Trophoblast cell (in vitro differentiated cells and primary cell): Measurements from ENCODE around the gene SCAMP2.

Experiments
- DNase-seq, 2 donors: peaks; one replicate each; pipeline ENCODE4 v3.0.0-alpha.2; 2016
- H2AFZ ChIP-seq: 2 replicates; pipeline ENCODE4 v1.6.1; 2013; ENCODE audit warnings: low read length, moderate library complexity, mild to moderate bottlenecking; ENCODE audit not compliant: insufficient read depth, poor library complexity
- H2AK5ac ChIP-seq: 2 replicates; pipeline ENCODE4 v1.6.1; 2013; ENCODE audit warnings: mild to moderate bottlenecking, low read length
- H2BK120ac ChIP-seq: 2 replicates; pipeline ENCODE4 v1.6.1; 2013; ENCODE audit warnings: low read length, mild to moderate bottlenecking, moderate library complexity; ENCODE audit not compliant: insufficient read depth, poor library complexity
- H2BK12ac ChIP-seq: 2 replicates; pipeline ENCODE4 v1.6.1; 2013; ENCODE audit warnings: mild to moderate bottlenecking, low read length, moderate library complexity
- H2BK5ac ChIP-seq: 2 replicates; pipeline ENCODE4 v1.6.1; 2013; ENCODE audit warnings: low read length, low read depth, moderate library complexity, mild to moderate bottlenecking; ENCODE audit not compliant: poor library complexity
- H3K14ac ChIP-seq: 2 replicates; pipeline ENCODE4 v1.6.1; 2013; ENCODE audit warnings: mild to moderate bottlenecking, low read length
- H3K18ac ChIP-seq: 2 replicates; pipeline ENCODE4 v1.6.1; 2013; ENCODE audit warnings: mild to moderate bottlenecking, low read length
- H3K23ac ChIP-seq: 2 replicates; pipeline ENCODE4 v1.6.1; 2013; ENCODE audit warnings: low read length
- H3K27ac ChIP-seq: 2 replicates; pipeline ENCODE4 v1.5.1; 2013; ENCODE audit warnings: low read depth, mild to moderate bottlenecking, inconsistent platforms, low read length, moderate library complexity
- H3K27me3 ChIP-seq: 2 replicates; pipeline ENCODE4 v1.6.1; 2013; ENCODE audit warnings: inconsistent platforms, mild to moderate bottlenecking, low read length, moderate library complexity; ENCODE audit not compliant: insufficient read depth
- H3K36me3 ChIP-seq, 2 experiments: 1 replicate in 1 of 2; 2 replicates in 1 of 2; pipeline ENCODE4 v1.6.1; 2013; ENCODE audit warnings: low read length in 2 of 2, mild to moderate bottlenecking in 2 of 2, moderate library complexity in 1 of 2; ENCODE audit not compliant: insufficient read depth in 2 of 2, control insufficient read depth in 1 of 2
- H3K4ac ChIP-seq: 2 replicates; pipeline ENCODE4 v1.6.1; 2013; ENCODE audit warnings: low read depth, mild to moderate bottlenecking, low read length, moderate library complexity
- H3K4me1 ChIP-seq, 2 experiments: 1 replicate in 1 of 2; 2 replicates in 1 of 2; pipeline ENCODE4 v1.6.1; 2013; ENCODE audit warnings: low read length in 2 of 2, mild to moderate bottlenecking in 2 of 2, moderate library complexity in 1 of 2; ENCODE audit not compliant: insufficient read depth in 2 of 2, control insufficient read depth in 1 of 2
- H3K4me2 ChIP-seq: 2 replicates; pipeline ENCODE4 v1.6.1; 2013; ENCODE audit warnings: inconsistent platforms, mild to moderate bottlenecking, low read length, moderate library complexity
- H3K4me3 ChIP-seq: 2 replicates; pipeline ENCODE4 v1.5.1; 2013; ENCODE audit warnings: mild to moderate bottlenecking, low read depth, low read length, inconsistent platforms
- H3K79me1 ChIP-seq: one replicate; pipeline ENCODE4 v1.6.1; 2013; ENCODE audit warnings: low read length
- H3K79me2 ChIP-seq: 2 replicates; pipeline ENCODE4 v1.6.1; 2013; ENCODE audit warnings: low read length, mild to moderate bottlenecking; ENCODE audit not compliant: control insufficient read depth, insufficient read depth, poor library complexity
- H3K9ac ChIP-seq: 2 replicates; pipeline ENCODE4 v1.6.1; 2013; ENCODE audit warnings: mild to moderate bottlenecking, low read length
- H3K9me3 ChIP-seq: 2 replicates; pipeline ENCODE4 v1.6.1; 2013; ENCODE audit warnings: low read depth, mild to moderate bottlenecking, control low read depth, inconsistent platforms, low read length; ENCODE audit not compliant: insufficient read depth
- H4K12ac ChIP-seq: 2 replicates; pipeline ENCODE4 v1.6.1; 2013; ENCODE audit warnings: low read depth, mild to moderate bottlenecking, low read length, moderate library complexity
- H4K8ac ChIP-seq: 2 replicates; pipeline ENCODE4 v1.6.1; 2013; ENCODE audit warnings: low read depth, mild to moderate bottlenecking, low read length, moderate library complexity
- H4K91ac ChIP-seq: one replicate; pipeline ENCODE4 v1.6.1; 2013; ENCODE audit warnings: low read depth, mild to moderate bottlenecking, low read length, moderate library complexity
- WGBS: extraction: QIAGEN DNeasy Blood & Tissue Kit; methylation state at CpG from one replicate; pipeline ENCODE4 v1.1.7; 2013; ENCODE audit warnings: missing lambda C conversion rate; ENCODE audit not compliant: insufficient read length, insufficient coverage; ENCODE audit errors: extremely low coverage; 5-methylcytosine and 5-hydroxymethylcytosine counted together

SCAMP2 gene

GRCh38 chr15:74906067-74906449 lies 32.9 kb upstream of the SCAMP2 start:
- Histone ChIP-seq H3K79me1 (peaks cover 12% of the 10 kb centered on the region), H3K9ac (peak overlapping the region; percentile 93), H2AFZ (peak overlapping the region; percentile 94), H2BK12ac (peak overlapping the region; percentile 56), H3K4me2 (peak overlapping the region; percentile 78), H3K4ac (peak overlapping the region; percentile 91), H3K27me3 (no peaks in the 10 kb centered on the region), H4K12ac (peak overlapping the region; percentile 66), H3K79me2 (peaks cover 6% of the 10 kb centered on the region), H4K91ac (peak overlapping the region; percentile 86), H3K14ac (peak overlapping the region; percentile 48), H3K4me3 (peak overlapping the region; percentile 91), H2BK120ac (peak overlapping the region; percentile 98), H3K18ac (peak overlapping the region; percentile 97), H3K9me3 (no peaks in the 10 kb centered on the region), H2BK5ac (peak overlapping the region; percentile 65), H3K23ac (no peak overlapping the region), H3K27ac (peak overlapping the region; percentile 83), H4K8ac (peak overlapping the region; percentile 97), H3K36me3 (peaks cover 19 to 32% of the 10 kb centered on the region in 2 experiments), H2AK5ac (peak overlapping the region; percentile 5), H3K4me1 (peaks cover 8 to 12% of the 10 kb centered on the region in 2 experiments)
- no CpG with 5 or more reads among the region's 20 CpGs for WGBS
- peak; percentile 40 to 61 for DNase-seq

- Histone ChIP-seq H3K27me3 (no peaks in the 10 kb centered on the region), H3K4me1 (peaks cover 8 to 12% of the 10 kb centered on the region in 2 experiments), H2BK12ac (no peak overlapping the region), H3K4me2 (no peak overlapping the region), H4K8ac (no peak overlapping the region), H3K18ac (peak overlapping the region; percentile 26), H3K4me3 (no peak overlapping the region), H4K91ac (no peak overlapping the region), H3K79me2 (peaks cover 6% of the 10 kb centered on the region), H2BK120ac (no peak overlapping the region), H3K23ac (no peak overlapping the region), H3K27ac (no peak overlapping the region), H3K4ac (no peak overlapping the region), H3K14ac (no peak overlapping the region), H3K9ac (no peak overlapping the region), H2AK5ac (no peak overlapping the region), H2AFZ (no peak overlapping the region), H3K79me1 (peaks cover 12% of the 10 kb centered on the region), H4K12ac (no peak overlapping the region), H3K9me3 (no peaks in the 10 kb centered on the region), H2BK5ac (no peak overlapping the region), H3K36me3 (peaks cover 29 to 44% of the 10 kb centered on the region in 2 experiments)
- WGBS, result no CpG with 5 or more reads among the region's 7 CpGs
- DNase-seq, result no peak
Observed at GRCh38 chr15:74904190-74904805, 31.1 kb upstream of the SCAMP2 start.

- no peak overlapping the region for H3K27ac ChIP-seq
- H2AFZ ChIP-seq, result no peak overlapping the region
- no peak overlapping the region for H2AK5ac ChIP-seq
- H3K4me2 ChIP-seq, result no peak overlapping the region
- H3K18ac ChIP-seq, result no peak overlapping the region
- H3K4me3 ChIP-seq, result no peak overlapping the region
- no peak overlapping the region for H4K12ac ChIP-seq
- H2BK5ac ChIP-seq, result no peak overlapping the region
- no peak overlapping the region for H2BK120ac ChIP-seq
- H3K23ac ChIP-seq, result no peak overlapping the region
- H3K14ac ChIP-seq, result no peak overlapping the region
- H3K36me3 ChIP-seq, result peaks cover 30 to 49% of the 10 kb centered on the region in 2 experiments
- no peak overlapping the region for H3K4ac ChIP-seq
- H3K9ac ChIP-seq, result no peak overlapping the region
- no peak overlapping the region for H4K91ac ChIP-seq
- H4K8ac ChIP-seq, result no peak overlapping the region
- peaks cover 12% of the 10 kb centered on the region for H3K79me1 ChIP-seq
- peaks cover 6% of the 10 kb centered on the region for H3K79me2 ChIP-seq
- no CpG with 5 or more reads among the region's 1 CpG for WGBS
- no peak for DNase-seq
- H3K4me1 ChIP-seq, result peaks cover 8 to 12% of the 10 kb centered on the region in 2 experiments
- no peak overlapping the region for H2BK12ac ChIP-seq
- no peaks in the 10 kb centered on the region for H3K27me3 ChIP-seq
- no peaks in the 10 kb centered on the region for H3K9me3 ChIP-seq
Observed at GRCh38 chr15:74903676-74904075, 30.5 kb upstream of the SCAMP2 start.

GRCh38 chr15:74902295-74903075 lies 29.3 kb upstream of the SCAMP2 start:
- no peak overlapping the region for H4K8ac ChIP-seq
- no peak overlapping the region for H3K27ac ChIP-seq
- no peak overlapping the region for H3K9ac ChIP-seq
- H3K4me1 ChIP-seq, result peaks cover 8 to 11% of the 10 kb centered on the region in 2 experiments
- peaks cover 6% of the 10 kb centered on the region for H3K79me2 ChIP-seq
- WGBS, result no CpG with 5 or more reads among the region's 4 CpGs
- H3K18ac ChIP-seq, result no peak overlapping the region
- no peak overlapping the region for H3K4me2 ChIP-seq
- H4K91ac ChIP-seq, result no peak overlapping the region
- DNase-seq, result no peak
- H2BK120ac ChIP-seq, result no peak overlapping the region
- H4K12ac ChIP-seq, result no peak overlapping the region
- H2AK5ac ChIP-seq, result no peak overlapping the region
- no peak overlapping the region for H3K4ac ChIP-seq
- no peak overlapping the region for H3K23ac ChIP-seq
- no peaks in the 10 kb centered on the region for H3K9me3 ChIP-seq
- no peak overlapping the region for H2BK12ac ChIP-seq
- H2BK5ac ChIP-seq, result no peak overlapping the region
- peaks cover 33 to 49% of the 10 kb centered on the region in 2 experiments for H3K36me3 ChIP-seq
- H3K27me3 ChIP-seq, result no peaks in the 10 kb centered on the region
- H2AFZ ChIP-seq, result no peak overlapping the region
- H3K14ac ChIP-seq, result no peak overlapping the region
- H3K4me3 ChIP-seq, result no peak overlapping the region
- peaks cover 12% of the 10 kb centered on the region for H3K79me1 ChIP-seq
